Fibroblast of lung (primary cell): ENCODE measurements around the gene SLC29A1. TPM values are rescaled to one million over a fixed set of nuclear protein-coding genes. Genes with fewer than 3 reads are reported as not detected.

Source experiments
- DNase-seq, 2 donors: peaks; one replicate each; pipeline versions ENCODE4 v3.0.0 to v3.0.0-alpha.2; 2010; ENCODE audit warnings: low read depth in 2 of 2
- H2AFZ ChIP-seq: 2 replicates; pipeline ENCODE4 v1.5.1; 2012; ENCODE audit warnings: low read length, control low read depth, inconsistent platforms
- H3K27ac ChIP-seq: 2 replicates; pipeline ENCODE4 v1.5.1; 2011; ENCODE audit warnings: low read length, control low read depth; ENCODE audit not compliant: insufficient read depth
- H3K27me3 ChIP-seq: 2 replicates; pipeline ENCODE4 v1.5.1; 2011; ENCODE audit warnings: mild to moderate bottlenecking, low read length; ENCODE audit not compliant: control insufficient read depth, insufficient read depth
- H3K36me3 ChIP-seq: 2 replicates; pipeline ENCODE4 v1.5.1; 2011; ENCODE audit warnings: low read length; ENCODE audit not compliant: control insufficient read depth, insufficient read depth
- H3K4me1 ChIP-seq: 2 replicates; pipeline ENCODE4 v1.5.1; 2011; ENCODE audit warnings: low read length; ENCODE audit not compliant: control insufficient read depth, insufficient read depth; ENCODE audit errors: extremely low read depth
- H3K4me2 ChIP-seq: 2 replicates; pipeline ENCODE4 v1.5.1; 2011; ENCODE audit warnings: low read length, control low read depth; ENCODE audit not compliant: insufficient read depth; ENCODE audit errors: extremely low read depth
- H3K4me3 ChIP-seq, 4 experiments: fragments of 200-600 bp in 1 of 4; sonication (generic) in 1 of 4; replicated peaks in 1 of 4; 2 replicates each; pipeline ENCODE4 v1.5.1; 2011 to 2016; ENCODE audit warnings: low read length in 4 of 4, low read depth in 3 of 4, mild to moderate bottlenecking in 3 of 4, control low read depth in 2 of 4, inconsistent platforms in 1 of 4, mixed read lengths in 1 of 4; ENCODE audit not compliant: insufficient read depth in 1 of 4; ENCODE audit errors: control extremely low read depth in 1 of 4
- H3K79me2 ChIP-seq: 2 replicates; pipeline ENCODE4 v1.5.1; 2012; ENCODE audit warnings: mild to moderate bottlenecking, low read length, inconsistent platforms; ENCODE audit not compliant: control insufficient read depth, insufficient read depth
- H3K9ac ChIP-seq: 2 replicates; pipeline ENCODE4 v1.5.1; 2011; ENCODE audit warnings: mild to moderate bottlenecking, low read length, control low read depth; ENCODE audit not compliant: insufficient read depth
- H3K9me3 ChIP-seq: 2 replicates; pipeline ENCODE4 v1.5.1; 2012; ENCODE audit warnings: low read depth, low read length; ENCODE audit not compliant: control insufficient read depth, insufficient read depth
- H4K20me1 ChIP-seq: 2 replicates; pipeline ENCODE4 v1.5.1; 2011; ENCODE audit warnings: low read length; ENCODE audit not compliant: control insufficient read depth, insufficient read depth; ENCODE audit errors: extremely low read depth
- EZH2 ChIP-seq: IDR thresholded peaks from 2 replicates; pipeline ENCODE4 v1.5.1; 2012; ENCODE audit warnings: low read length, control low read depth, mild to moderate bottlenecking; ENCODE audit errors: missing control alignments
- polyA plus RNA-seq, 2 donors: library from polyadenylated mRNA; depleted of rRNA in 1 of 2; stranded (reverse) in 1 of 2; unstranded in 1 of 2; fragments of >200 nt; gene quantifications; 2 replicates each; pipeline ENCODE4 v1.2.1, GENCODE V29; 2011 to 2012; ENCODE audit warnings: missing spikeins in 1 of 2
- total RNA-seq: library from RNA; depleted of rRNA; stranded (reverse); fragments of >200 nt; gene quantifications from 2 replicates; pipeline ENCODE4 v1.2.1, GENCODE V29; 2014
- TF ChIP-seq, protein P1 (sequence below), 2 donors: IDR thresholded peaks in 1 of 2; conservative IDR thresholded peaks in 1 of 2; 1 replicate in 1 of 2; 2 replicates in 1 of 2; pipeline ENCODE4 v1.5.1; 2011 to 2012; ENCODE audit warnings: low read length in 2 of 2, control low read depth in 1 of 2, inconsistent platforms in 1 of 2, low read depth in 1 of 2, mild to moderate bottlenecking in 1 of 2

SLC29A1 gene
- total and polyA plus RNA-seq, 2 donors (not counting 1 experiment from before 2014, with no cell fraction given), result 13.4 to 21.9 TPM

DNA sequence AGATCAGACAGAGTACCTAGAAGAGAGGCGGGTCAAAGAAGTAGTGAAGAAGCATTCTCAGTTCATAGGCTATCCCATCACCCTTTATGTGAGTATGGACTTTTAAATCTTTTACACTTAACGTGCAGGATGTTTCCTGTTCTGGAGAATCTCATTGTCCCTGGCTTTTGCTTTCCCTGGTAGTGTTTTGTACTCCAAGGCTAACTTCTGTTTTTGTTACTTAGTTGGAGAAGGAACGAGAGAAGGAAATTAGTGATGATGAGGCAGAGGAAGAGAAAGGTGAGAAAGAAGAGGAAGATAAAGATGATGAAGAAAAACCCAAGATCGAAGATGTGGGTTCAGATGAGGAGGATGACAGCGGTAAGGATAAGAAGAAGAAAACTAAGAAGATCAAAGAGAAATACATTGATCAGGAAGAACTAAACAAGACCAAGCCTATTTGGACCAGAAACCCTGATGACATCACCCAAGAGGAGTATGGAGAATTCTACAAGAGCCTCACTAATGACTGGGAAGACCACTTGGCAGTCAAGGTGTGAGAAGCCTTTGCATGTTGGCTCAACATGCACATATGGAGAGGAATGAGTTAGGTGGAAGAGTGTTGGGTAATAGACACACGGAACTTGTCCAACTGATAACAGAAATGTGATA lies 26.8 kb downstream of the SLC29A1 start:
- peaks cover 60% of the 10 kb centered on the region for H3K79me2 ChIP-seq
- peak in 1 of 2 donors; percentile 15 for DNase-seq
- TF ChIP-seq, protein P1, sequence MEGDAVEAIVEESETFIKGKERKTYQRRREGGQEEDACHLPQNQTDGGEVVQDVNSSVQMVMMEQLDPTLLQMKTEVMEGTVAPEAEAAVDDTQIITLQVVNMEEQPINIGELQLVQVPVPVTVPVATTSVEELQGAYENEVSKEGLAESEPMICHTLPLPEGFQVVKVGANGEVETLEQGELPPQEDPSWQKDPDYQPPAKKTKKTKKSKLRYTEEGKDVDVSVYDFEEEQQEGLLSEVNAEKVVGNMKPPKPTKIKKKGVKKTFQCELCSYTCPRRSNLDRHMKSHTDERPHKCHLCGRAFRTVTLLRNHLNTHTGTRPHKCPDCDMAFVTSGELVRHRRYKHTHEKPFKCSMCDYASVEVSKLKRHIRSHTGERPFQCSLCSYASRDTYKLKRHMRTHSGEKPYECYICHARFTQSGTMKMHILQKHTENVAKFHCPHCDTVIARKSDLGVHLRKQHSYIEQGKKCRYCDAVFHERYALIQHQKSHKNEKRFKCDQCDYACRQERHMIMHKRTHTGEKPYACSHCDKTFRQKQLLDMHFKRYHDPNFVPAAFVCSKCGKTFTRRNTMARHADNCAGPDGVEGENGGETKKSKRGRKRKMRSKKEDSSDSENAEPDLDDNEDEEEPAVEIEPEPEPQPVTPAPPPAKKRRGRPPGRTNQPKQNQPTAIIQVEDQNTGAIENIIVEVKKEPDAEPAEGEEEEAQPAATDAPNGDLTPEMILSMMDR (conservative IDR thresholded peaks at IDR 0.05 in 1 of 2, IDR thresholded peaks at IDR 0.05 in 1 of 2; ENCODE audit: low read depth in 1 of 2, low read length in 2 of 2), result no peak
- TF ChIP-seq EZH2, result no peak
- peak overlapping the region in 1 of 4 experiments; percentile 14 for H3K4me3 ChIP-seq
- no peaks in the 10 kb centered on the region for H3K27me3 ChIP-seq
- H3K4me2 ChIP-seq, result no peak overlapping the region
- no peaks in the 10 kb centered on the region for H3K9me3 ChIP-seq
- H3K36me3 ChIP-seq, result peaks cover 33% of the 10 kb centered on the region
- H3K4me1 ChIP-seq, result peaks cover 5% of the 10 kb centered on the region
- H4K20me1 ChIP-seq, result peaks cover 8% of the 10 kb centered on the region
- no peak overlapping the region for H3K9ac ChIP-seq
- peak overlapping the region; percentile 11 for H3K27ac ChIP-seq
- H2AFZ ChIP-seq, result no peak overlapping the region

DNA sequence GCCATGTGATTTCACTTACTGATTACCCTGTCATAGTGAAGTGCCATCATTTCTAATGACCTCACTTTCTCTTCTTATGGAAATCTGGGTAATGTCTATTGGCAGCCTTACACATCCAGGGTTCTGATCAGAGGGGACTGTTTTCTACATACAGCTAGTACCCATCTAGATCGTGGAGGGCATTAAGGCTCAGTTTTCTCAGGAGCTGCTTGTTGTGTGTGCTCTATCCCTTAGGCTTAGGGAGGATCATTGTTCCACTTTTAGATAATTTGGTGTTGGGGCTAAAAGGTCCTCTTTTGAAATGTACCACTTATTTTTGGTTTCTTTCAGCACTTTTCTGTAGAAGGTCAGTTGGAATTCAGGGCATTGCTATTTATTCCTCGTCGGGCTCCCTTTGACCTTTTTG lies 27.3 kb downstream of the SLC29A1 start:
- Histone ChIP-seq H4K20me1 (peaks cover 8% of the 10 kb centered on the region), H3K4me1 (peaks cover 3% of the 10 kb centered on the region), H2AFZ (no peak overlapping the region), H3K4me2 (no peak overlapping the region), H3K9me3 (no peaks in the 10 kb centered on the region), H3K79me2 (peaks cover 64% of the 10 kb centered on the region), H3K9ac (no peak overlapping the region), H3K36me3 (peaks cover 34% of the 10 kb centered on the region), H3K27ac (peak overlapping the region; percentile 11), H3K27me3 (no peaks in the 10 kb centered on the region), H3K4me3 (no peak overlapping the region)
- TF ChIP-seq EZH2, result no peak
- TF ChIP-seq, protein P1 (conservative IDR thresholded peaks at IDR 0.05 in 1 of 2, IDR thresholded peaks at IDR 0.05 in 1 of 2; ENCODE audit: low read depth in 1 of 2, low read length in 2 of 2), result no peak
- no peak for DNase-seq

DNA sequence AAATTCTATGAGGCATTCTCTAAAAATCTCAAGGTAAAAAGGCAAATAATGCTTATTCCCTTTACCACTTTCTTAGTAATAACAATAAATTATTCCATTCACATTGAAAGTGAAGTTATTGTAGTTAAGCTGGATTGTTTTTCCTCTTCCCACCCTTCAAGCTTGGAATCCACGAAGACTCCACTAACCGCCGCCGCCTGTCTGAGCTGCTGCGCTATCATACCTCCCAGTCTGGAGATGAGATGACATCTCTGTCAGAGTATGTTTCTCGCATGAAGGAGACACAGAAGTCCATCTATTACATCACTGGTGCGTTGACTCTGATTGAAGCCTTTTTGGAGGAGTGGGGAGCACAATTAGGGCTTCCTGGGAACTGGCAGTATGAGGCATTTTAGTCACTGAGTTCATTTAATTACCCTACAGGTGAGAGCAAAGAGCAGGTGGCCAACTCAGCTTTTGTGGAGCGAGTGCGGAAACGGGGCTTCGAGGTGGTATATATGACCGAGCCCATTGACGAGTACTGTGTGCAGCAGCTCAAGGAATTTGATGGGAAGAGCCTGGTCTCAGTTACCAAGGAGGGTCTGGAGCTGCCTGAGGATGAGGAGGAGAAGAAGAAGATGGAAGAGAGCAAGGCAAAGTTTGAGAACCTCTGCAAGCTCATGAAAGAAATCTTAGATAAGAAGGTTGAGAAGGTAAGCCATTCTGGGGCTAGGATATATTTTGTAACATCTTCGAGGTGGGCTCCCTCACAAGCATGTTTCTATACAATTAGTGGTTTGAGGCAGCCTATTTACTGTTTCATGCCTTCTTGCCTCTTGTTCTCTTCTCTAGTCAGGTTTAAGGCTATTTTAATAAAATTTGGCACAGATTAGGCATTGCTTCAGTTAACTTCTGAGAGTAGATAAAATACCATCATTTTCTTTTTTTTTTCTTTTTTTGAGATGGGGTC lies 28.5 kb downstream of the SLC29A1 start:
- no peak overlapping the region for H3K4me3 ChIP-seq
- TF ChIP-seq, protein P1 (conservative IDR thresholded peaks at IDR 0.05 in 1 of 2, IDR thresholded peaks at IDR 0.05 in 1 of 2; ENCODE audit: low read depth in 1 of 2, low read length in 2 of 2), result no peak
- no peak for TF ChIP-seq EZH2
- H3K36me3 ChIP-seq, result peaks cover 36% of the 10 kb centered on the region
- peaks cover 8% of the 10 kb centered on the region for H4K20me1 ChIP-seq
- no peak overlapping the region for H3K27ac ChIP-seq
- H3K9me3 ChIP-seq, result no peaks in the 10 kb centered on the region
- peaks cover 6% of the 10 kb centered on the region for H3K4me1 ChIP-seq
- no peak overlapping the region for H3K9ac ChIP-seq
- DNase-seq, result no peak
- no peak overlapping the region for H2AFZ ChIP-seq
- H3K27me3 ChIP-seq, result no peaks in the 10 kb centered on the region
- peaks cover 76% of the 10 kb centered on the region for H3K79me2 ChIP-seq
- no peak overlapping the region for H3K4me2 ChIP-seq
